GM10248 (cell line): Measurements from ENCODE around the gene ZNF223.

Source experiments
- CTCF ChIA-PET: fragments of 300-600 bp; sonication (Branson Sonifier 250); formaldehyde crosslinking; extraction: SDS; loops from one replicate; lab custom pipeline; 2021; ENCODE audit warnings: antibody characterized with exemption; lab: Yijun Ruan, JAX
- POLR2A ChIA-PET: fragments of 350-650 bp; sonication (Branson Sonifier 250); formaldehyde crosslinking; extraction: SDS; loops from one replicate; lab custom pipeline; 2020; ENCODE audit warnings: antibody characterized with exemption; lab: Yijun Ruan, JAX
- DNase-seq: peaks from one replicate; pipeline ENCODE4 v3.0.0; 2012; ENCODE audit errors: extremely low spot score
- TF ChIP-seq, protein P1 (sequence below): IDR thresholded peaks from 2 replicates; pipeline ENCODE4 v1.5.1; 2012; ENCODE audit warnings: mild to moderate bottlenecking, low read depth; ENCODE audit errors: extremely low read depth, missing control alignments, control extremely low read depth

Gene ZNF223

DNA sequence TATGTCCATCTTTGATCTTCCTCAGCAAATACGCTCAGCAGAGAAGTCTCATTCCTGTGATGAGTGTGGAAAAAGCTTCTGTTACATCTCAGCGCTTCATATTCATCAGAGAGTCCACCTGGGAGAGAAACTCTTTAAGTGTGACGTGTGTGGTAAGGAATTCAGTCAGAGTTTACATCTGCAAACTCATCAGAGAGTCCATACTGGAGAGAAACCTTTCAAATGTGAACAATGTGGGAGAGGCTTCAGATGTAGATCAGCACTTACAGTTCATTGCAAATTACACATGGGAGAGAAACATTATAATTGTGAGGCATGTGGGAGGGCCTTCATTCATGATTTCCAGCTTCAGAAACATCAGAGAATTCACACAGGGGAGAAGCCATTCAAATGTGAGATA is 14.5 kb downstream of the ZNF223 start:
- ChIA-PET POLR2A (no interaction called here), CTCF (interaction anchor here (2.4 kb wide), 1 partner anchor 17 kb away, joined by 7 read pairs; no protein-coding TSS in a partner anchor)
- no peak for DNase-seq

DNA sequence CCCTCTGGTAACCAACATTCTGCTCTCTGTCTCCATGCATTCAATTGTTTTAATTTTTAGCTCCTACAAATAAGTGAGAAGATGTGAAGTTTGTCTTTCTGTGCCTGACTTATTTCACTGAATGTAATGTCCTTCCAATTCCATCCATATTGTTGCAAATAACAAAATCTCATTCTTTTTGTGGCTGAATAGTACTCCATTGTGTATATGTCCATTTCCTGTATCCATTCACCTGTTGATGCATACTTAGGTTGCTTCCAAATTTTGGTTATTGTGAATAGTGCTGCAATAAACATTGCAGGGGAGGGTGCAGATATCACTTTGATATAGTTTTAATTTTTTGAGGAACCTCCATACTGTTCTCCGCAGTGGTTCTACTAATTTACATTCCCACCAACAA is 17.6 kb downstream of the ZNF223 start:
- POLR2A ChIA-PET, result no interaction called here
- DNase-seq, result no peak

More for the DNA sequence above, 14.5 kb downstream of the ZNF223 start:
- TF ChIP-seq, protein P1, sequence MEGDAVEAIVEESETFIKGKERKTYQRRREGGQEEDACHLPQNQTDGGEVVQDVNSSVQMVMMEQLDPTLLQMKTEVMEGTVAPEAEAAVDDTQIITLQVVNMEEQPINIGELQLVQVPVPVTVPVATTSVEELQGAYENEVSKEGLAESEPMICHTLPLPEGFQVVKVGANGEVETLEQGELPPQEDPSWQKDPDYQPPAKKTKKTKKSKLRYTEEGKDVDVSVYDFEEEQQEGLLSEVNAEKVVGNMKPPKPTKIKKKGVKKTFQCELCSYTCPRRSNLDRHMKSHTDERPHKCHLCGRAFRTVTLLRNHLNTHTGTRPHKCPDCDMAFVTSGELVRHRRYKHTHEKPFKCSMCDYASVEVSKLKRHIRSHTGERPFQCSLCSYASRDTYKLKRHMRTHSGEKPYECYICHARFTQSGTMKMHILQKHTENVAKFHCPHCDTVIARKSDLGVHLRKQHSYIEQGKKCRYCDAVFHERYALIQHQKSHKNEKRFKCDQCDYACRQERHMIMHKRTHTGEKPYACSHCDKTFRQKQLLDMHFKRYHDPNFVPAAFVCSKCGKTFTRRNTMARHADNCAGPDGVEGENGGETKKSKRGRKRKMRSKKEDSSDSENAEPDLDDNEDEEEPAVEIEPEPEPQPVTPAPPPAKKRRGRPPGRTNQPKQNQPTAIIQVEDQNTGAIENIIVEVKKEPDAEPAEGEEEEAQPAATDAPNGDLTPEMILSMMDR, result no peak

DNA sequence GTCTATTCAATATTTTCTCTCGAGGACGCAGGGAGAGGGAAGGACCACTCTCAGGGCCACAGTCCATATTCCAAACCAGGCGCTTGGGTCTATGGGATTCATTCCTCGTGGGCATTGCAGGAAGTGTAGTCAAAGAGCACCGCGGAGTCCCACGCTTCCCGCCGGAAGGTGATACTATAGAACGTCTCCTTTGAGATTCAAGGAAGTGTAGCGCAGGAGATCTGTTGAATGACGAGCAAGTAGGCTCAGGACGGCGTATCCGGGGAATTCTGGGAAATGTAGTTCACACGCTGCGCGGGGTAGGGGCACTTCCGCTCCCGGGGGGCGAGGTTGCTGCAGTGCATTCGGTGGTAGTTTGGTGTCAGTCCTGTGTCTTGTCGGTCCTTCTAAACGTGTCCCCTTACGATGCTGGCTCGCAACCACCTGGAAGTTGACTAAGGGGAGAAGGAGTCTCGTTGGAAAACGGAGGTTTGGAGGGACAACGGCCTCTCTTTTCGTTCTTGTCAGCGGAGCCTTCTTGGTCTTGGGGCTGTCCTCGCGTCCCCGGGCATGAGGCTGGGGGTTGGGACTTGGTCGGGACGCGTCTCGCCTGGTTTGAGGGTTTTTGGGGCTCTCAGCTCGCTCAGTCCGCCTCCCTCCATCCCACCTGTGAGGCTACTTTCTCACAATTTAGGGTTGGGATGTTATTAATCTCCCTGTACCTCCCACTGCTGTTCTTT is 20.1 kb downstream of the ZNF223 start, which contains the start of gene ZNF284:
Gene ZNF284 (plus strand): TSS at position 336 of the 719 bp plus-strand sequence. CDS start 4,231 bp downstream, outside the sequence.
- TF ChIP-seq, protein P1, result no peak
- ChIA-PET POLR2A (no interaction called here), CTCF (interaction anchor here (1.2 to 1.3 kb wide), 2 partner anchors 23 to 46 kb away, joined by 3 to 4 read pairs; partner anchors contain the start of gene ZNF222)
- DNase-seq, result peak; percentile 90

More for the DNA sequence above, 17.6 kb downstream of the ZNF223 start:
- CTCF ChIA-PET, result no interaction called here
- TF ChIP-seq, protein P1, result no peak

DNA sequence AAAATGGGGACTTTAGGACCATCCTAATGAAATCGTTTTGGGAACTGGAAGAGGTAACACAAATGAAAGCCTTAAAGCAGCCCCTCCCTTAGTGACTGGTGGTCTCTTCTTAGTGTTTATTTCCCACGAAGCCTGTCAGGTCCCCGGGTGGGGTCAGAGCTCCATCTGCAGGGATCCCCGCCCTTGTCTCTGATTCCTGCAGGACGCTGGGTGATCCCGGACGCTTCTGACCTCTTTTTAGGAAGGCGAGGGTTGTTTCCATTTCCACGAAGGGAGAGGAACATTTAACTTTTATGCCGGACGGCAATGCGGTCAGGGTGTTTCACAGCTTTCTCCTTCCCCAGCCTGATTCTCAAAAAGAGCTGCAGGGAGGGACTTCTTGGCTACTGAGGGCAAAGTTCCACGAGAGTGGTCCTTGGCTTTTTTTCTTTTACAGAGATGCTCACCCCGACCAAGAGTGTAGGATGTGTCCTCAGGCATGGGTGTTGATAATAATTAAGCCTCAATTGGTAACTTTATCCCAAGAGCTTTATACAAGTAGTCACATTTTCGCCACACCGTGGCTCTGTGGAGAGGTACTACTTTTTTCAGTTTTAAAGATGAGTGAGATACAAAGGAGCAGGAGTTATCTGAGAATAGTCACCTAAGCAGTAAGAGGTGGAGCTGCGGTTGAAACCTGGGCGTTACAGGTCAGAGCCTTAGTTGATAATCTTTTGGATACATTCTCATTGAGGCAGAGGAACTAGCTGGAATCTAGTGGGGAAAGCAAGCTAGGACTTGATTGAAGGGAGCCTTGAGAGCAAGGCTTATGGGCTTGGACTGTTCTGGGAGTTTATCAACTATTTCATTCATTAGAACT is 20.9 kb downstream of the ZNF223 start:
- CTCF ChIA-PET, result interaction anchor here (1.2 to 1.3 kb wide), 2 partner anchors 22 to 47 kb away, joined by 3 to 4 read pairs; partner anchors contain the start of gene ZNF222
- peak; percentile 27 for DNase-seq
- TF ChIP-seq, protein P1, result no peak
- POLR2A ChIA-PET, result no interaction called here

DNA sequence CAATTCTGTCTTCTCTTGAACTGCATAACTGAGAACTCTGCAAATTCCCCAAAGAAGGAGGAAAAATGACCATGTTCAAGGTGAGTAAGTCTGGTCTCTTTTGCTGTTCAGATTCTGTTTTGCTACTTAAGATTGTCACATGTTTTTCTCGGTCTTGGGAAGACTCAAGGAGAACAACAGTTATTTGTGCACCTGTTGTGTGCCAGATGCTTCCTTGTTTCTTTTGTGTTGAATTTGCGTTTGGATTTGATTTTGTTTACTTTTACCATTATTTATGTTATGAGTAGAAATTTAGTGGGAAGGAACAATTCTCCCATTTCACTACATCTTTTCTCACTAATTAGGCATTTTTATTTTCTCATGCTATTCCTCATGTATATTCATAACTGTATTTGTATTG is 24.5 kb downstream of the ZNF223 start:
- DNase-seq, result no peak
- ChIA-PET POLR2A (no interaction called here), CTCF (no interaction called here)
- TF ChIP-seq, protein P1, result no peak

DNA sequence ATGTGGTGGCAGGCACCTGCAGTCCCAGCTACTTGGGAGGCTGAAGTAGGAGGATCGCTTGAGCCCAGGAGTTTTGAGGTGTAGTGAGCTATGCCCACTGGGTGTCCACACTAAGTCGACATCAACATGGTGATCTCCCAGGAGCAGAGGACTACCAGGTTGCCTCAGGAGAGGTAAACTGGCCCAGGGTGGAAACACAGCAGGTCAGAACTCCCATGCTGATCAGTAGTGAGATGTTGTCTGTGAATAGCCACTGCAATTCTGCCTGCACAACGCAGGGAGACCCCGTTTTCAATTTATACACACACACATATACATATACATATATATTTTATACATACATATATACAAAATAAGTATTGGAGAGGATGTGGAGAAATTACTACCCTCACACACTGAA is 40.3 kb downstream of the ZNF223 start:
- ChIA-PET POLR2A (no interaction called here), CTCF (no interaction called here)
- no peak for DNase-seq
- TF ChIP-seq, protein P1, result no peak
